GM18907 (cell line): ENCODE results near the gene GLIS1.

ENCODE experiments used
- ATAC-seq: cut with Tn5 transposase; IDR thresholded peaks from one replicate; pipeline ENCODE4 v1.9.1; 2021; ENCODE audit warnings: mild to moderate bottlenecking, moderate library complexity; ENCODE audit not compliant: unreplicated experiment

The GLIS1 gene

GRCh38 chr1:53541263-53541625 is 197.7 kb downstream of the GLIS1 start:
- no peak for ATAC-seq

DNA sequence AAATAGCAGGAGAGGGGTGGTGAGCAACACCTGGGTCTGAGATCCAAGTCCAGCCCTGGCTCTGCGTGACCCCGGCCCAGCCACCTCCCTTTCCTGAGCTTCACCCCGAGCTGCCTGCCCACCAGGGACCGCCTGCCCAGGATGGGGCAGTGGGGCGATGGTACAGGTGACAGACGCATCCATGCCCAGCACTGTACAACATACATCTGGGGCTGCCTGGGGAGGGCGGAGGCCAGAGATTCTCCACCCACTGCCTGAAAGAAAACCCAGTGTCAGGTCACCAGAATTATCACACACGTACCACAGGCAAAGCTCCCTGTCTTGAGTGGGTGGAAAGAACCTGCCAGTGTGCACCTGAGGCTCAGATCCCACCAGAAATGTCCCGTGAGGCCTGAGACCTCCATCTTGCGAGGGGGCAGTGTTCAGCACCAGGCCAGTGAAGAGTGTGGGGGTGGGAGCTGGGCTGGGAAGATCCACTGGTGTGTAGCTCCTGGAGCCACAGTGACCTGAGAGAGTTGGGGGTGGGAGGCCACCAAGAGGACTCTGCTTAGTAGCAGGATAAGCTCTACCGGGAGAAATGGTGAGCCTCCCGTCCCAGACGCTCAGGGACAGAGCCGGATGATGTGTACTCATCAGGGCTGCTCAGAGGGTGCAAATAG is 198.2 kb downstream of the GLIS1 start:
- ATAC-seq = no peak

GRCh38 chr1:53539711-53540603 is 199.0 kb downstream of the GLIS1 start:
- ATAC-seq = no peak

GRCh38 chr1:53539226-53539625 is 199.7 kb downstream of the GLIS1 start:
- no peak for ATAC-seq

DNA sequence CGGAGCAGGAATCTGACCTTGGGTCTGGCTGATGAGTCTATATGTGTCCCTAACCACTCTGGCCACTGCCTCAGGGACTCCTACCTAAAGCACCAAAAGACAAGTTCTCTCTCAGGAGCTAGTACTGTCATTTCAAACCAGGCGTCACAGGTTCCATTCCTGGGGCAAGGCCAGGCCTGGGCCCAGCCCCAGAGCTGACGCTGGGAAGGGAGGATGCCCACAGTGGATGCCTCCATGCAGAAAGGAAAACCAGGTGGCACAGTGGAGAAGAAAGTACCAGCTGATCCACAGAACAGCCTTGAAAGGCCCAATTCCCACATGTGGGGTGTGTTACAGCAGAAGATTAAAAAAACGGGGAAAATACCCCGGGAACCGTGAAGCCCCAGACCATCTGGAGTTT is 202.4 kb downstream of the GLIS1 start:
- ATAC-seq = no peak

DNA sequence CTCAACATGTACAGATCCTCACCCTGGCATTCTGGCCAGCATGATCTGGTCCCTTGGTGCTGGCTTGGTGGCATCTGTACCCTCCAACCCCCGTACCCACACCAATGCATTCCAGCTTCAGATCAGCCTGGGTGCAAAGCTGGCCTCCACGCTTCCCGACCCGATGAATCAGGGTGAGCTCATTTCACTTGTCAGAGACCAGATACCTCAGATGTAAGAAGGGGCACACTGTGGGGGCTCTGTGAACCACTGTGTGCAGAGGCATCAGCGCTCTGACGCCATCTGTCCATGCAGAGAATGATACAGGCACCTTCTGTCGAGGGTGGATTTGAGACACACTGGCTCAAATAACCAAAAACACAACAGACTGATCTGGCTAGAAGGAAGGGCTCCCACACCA is 203.1 kb downstream of the GLIS1 start:
- no peak for ATAC-seq

DNA sequence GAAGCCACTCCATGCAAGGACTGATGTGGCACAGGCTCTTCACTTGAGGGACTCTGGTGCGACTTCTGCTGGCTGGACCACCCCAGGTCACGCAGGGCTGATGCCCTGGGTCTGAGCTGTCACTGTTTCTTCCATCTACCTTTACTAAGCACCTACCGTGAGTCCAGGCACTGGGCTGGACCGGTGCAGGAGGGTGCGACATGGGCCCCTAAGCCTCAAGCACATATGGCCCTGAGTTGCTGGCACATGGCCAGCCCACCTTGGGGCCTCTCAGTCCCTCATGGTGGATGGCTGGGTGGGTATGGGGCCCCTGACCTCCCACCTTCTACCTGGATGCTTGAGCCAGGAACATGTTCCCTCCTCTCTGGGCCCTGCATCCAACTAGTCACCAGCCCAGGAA is 203.7 kb downstream of the GLIS1 start:
- ATAC-seq = no peak

GRCh38 chr1:53532912-53533311 is 206.1 kb downstream of the GLIS1 start:
- no peak for ATAC-seq

GRCh38 chr1:53532377-53532776 is 206.6 kb downstream of the GLIS1 start:
- no peak for ATAC-seq

DNA sequence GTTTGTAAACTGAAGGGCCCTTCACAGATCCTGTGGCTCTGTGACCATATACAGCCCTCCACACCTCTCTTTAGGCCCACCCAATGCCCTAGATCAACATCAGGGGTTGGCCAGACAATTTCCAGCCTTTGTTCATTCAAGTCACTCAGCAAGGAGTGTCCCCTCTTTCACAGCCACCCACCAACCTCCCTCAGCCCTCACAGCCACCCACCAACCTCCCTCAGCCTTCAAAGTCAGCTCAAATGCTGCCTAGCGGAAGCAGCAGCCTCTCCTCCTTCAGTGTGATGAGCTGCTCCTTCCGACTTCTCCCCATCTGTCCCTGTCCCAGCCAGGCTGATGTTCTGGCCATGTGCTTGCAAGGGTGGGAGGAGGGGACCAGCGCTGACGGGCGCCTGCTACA is 208.4 kb downstream of the GLIS1 start:
- ATAC-seq = no peak

GRCh38 chr1:53529555-53529954 is 209.4 kb downstream of the GLIS1 start:
- no peak for ATAC-seq

DNA sequence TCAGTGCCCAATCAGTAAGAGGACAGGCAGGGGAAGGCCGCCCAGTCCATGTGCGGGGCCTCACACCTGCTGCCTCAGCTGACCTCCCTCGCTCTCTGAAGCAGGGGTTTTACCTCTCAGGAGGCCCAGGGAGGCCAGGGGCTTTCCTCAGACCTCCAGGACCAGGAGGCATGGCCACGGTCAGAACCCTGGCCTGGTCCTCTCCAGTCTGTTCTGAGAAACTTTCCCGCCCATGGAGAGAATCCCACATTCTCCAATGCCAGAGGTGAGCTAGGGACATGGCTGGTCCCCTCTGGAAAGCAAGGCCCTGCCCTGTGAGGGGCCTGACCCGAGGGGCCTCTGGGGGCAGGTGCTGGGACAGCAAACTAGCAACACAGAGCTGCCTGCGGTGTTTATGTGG is 211.6 kb downstream of the GLIS1 start:
- no peak for ATAC-seq

DNA sequence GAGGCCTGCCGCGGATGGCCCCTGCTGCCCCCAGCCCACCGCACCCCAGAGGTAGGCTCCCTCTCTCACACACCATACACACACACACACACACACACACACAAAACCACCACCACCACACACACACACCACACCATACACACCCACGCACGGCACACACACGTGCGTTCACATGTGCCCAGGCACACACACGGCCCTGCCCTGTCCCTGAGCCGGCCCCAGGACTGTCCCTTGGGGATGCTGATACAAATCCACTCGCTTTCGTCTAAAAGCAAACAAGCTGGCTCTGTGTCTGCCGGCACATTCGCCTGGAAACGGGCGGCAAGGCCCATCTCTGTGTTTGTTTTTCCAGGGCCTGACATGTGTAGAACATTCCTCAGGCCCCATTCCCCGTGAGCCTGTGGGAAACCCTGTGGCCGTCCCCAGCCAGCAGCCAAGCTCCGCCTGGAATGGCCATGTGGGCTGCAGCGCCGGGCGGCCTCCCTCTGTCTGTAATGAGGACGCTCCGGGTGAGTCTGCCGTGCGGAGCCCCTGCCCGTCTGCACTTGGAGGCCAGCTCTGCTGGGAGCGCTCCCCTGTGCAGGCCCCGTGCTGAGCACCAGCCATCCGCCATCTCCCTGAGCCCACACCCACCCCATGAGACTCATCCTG is 212.4 kb downstream of the GLIS1 start:
- ATAC-seq = no peak

GRCh38 chr1:53525595-53525994 is 213.4 kb downstream of the GLIS1 start:
- ATAC-seq = no peak

GRCh38 chr1:53524428-53525375 is 214.3 kb downstream of the GLIS1 start:
- no peak for ATAC-seq

DNA sequence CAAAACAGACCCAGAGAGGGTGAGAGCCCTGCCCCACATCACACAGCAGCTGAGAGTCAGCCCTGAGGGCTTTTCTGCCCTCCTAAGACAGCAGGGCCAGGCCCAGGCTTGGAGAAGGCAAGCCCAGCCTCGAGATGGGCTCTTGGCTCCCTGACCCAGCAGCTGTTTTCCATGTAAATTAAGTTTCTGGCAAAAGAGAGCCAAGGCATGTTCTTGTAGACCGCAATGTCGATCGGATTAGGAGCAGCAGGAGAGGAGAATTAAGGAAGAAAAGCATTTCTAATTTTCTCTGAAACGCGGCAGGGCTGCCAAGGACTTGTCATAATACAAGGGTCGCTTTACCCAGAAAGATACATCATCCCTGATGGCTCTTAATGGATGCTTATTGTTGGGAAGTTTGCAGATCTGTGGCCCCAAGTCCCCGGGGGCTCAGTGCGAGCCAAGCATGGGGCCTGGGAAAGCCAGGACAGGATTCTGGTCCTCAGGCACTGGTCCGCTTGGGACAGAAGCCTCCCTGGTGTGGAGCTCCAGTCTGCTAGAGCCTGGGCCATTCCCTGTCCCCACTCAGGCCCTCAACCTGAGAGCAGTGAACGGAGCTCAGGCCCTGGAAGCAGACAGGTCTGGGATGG is 216.9 kb downstream of the GLIS1 start:
- ATAC-seq = no peak

DNA sequence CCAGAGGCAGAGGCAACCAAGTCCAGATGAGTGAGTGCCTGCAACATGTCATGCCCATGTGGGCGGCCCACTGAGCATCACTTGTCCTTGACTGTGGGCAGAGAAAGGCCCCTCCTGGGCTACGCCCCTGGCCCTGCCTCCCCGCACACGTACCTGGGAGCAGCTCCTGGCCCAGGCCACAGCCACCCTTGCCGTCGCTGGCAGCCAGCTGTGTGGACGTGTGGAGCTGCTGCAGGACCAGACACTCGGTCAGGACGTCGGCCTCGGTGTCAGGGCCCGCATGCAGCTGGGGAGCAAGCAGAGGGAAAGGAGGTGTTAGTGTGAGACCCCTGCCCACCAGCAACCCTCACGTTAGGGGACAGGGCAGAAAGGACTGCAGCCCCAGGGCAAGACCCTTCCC is 218.5 kb downstream of the GLIS1 start:
- no peak for ATAC-seq

DNA sequence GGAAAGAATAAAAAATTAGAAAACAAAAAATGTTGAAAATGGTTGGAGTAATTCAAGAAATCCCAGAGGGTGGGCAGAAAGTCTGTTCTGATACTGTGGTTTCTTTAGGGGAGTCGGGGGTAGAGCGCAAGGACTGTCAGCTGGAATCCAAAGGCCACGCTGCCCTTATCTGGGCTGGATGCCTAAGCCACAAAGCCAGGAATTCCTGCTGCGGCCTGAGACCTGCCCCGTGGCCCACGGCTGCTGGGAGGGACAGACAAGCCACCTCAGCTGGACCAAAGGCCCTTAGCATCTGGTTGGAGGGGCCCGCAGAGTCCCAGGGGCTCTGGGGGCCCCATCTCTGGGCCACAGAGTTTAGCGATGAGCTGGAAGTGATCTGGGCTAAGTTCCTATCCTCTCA is 219.5 kb downstream of the GLIS1 start:
- no peak for ATAC-seq

- no peak for ATAC-seq
Observed at GRCh38 chr1:53518775-53519174, 220.2 kb downstream of the GLIS1 start.

DNA sequence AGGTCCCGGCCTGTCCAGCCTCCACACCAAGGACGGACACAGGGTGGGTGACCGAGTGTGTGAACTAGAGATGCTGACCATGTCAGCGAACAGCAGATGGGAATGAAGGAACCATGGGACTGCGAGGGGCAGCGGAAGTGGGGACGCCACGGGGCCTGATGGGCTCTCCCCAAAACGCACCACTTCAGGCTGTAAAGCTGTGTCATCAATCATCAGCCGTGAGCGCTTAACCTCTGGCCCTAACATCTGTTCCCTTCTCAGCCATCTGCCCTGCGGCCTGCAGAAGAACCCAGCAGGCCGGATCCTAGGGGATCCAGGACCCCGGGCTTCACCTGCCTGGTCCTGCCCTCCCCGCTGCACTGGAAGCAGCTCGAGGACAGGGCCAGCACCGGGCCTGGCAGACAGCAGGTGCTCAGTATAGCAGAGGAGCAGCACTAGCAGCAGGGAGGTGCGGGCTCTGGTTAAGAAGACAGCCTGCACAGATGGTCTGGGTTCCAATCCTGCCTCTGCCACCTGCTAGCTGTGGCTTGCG is 221.1 kb downstream of the GLIS1 start:
- no peak for ATAC-seq
